RWPE2 (cell line): ENCODE results near the gene BHLHA15.

Experiments used
- ATAC-seq: fragments of 200-7000 bp; cut with Tn5 transposase; 3 replicates; pipeline ENCODE4 v1.9.1; 2021; ENCODE audit warnings: low read depth
- DNase-seq: peaks from one replicate; pipeline ENCODE4 v3.0.0-alpha.2; 2020; ENCODE audit warnings: low spot score
- H3K27ac ChIP-seq: fragments of 450-650 bp; 2 replicates; pipeline ENCODE4 v1.5.1; 2017; ENCODE audit warnings: mild to moderate bottlenecking; ENCODE audit not compliant: poor library complexity, severe bottlenecking
- H3K27me3 ChIP-seq: fragments of 250-450 bp; sonication (Bioruptor Pico); 2 replicates; pipeline ENCODE4 v1.5.1; 2021; ENCODE audit warnings: mild to moderate bottlenecking, moderate library complexity; ENCODE audit not compliant: insufficient read depth, poor library complexity, severe bottlenecking
- H3K36me3 ChIP-seq: fragments of 250-450 bp; sonication (Bioruptor Pico); 2 replicates; pipeline ENCODE4 v1.5.1; 2020; ENCODE audit warnings: low read depth, mild to moderate bottlenecking, moderate library complexity
- H3K4me1 ChIP-seq: fragments of 250-450 bp; sonication (Bioruptor Pico); 2 replicates; pipeline ENCODE4 v1.5.1; 2021; ENCODE audit warnings: mild to moderate bottlenecking, moderate library complexity; ENCODE audit not compliant: insufficient read depth, poor library complexity, severe bottlenecking
- H3K4me3 ChIP-seq: fragments of 250-450 bp; sonication (Bioruptor Pico); 2 replicates; pipeline ENCODE4 v1.5.1; 2021; ENCODE audit warnings: mild to moderate bottlenecking, moderate library complexity; ENCODE audit not compliant: severe bottlenecking
- H3K9me3 ChIP-seq: fragments of 250-450 bp; sonication (Bioruptor Pico); 2 replicates; pipeline ENCODE4 v1.5.1; 2021; ENCODE audit warnings: mild to moderate bottlenecking, moderate library complexity; ENCODE audit not compliant: severe bottlenecking
- CTCF ChIP-seq: fragments of 450-650 bp; IDR thresholded peaks from one replicate; pipeline ENCODE4 v1.5.1; 2017; ENCODE audit warnings: mild to moderate bottlenecking, moderate library complexity; ENCODE audit not compliant: poor library complexity, severe bottlenecking

The BHLHA15 gene

GRCh38 chr7:98249106-98249505 is 37.9 kb downstream of the BHLHA15 start:
- DNase-seq (no peak), ATAC-seq (no peak)
- TF ChIP-seq CTCF = no peak
- no peaks in the 10 kb centered on the region for H3K36me3 ChIP-seq
- H3K27me3 ChIP-seq = no peaks in the 10 kb centered on the region
- no peak overlapping the region for H3K27ac ChIP-seq
- H3K4me1 ChIP-seq = peaks cover 6% of the 10 kb centered on the region
- H3K4me3 ChIP-seq = no peak overlapping the region
- H3K9me3 ChIP-seq = no peaks in the 10 kb centered on the region

DNA sequence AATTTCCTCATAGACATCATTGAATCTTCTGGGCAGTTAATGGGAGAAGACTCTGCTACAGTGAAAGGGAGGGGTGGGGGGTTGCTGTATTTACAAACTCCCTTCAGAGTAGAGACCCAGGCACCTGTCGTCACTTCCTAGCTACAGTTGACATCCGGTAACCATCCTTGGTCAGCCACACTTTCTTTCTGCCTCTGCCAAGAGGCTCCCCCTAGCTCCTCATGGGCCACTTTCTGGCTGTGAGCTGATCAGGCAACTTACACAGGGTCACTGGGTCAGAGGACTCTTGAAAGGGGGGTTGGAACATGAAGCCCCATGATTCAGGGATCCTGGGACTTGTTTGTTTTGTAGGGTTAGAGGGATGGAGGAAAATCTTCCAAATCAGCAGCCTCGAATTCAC is 39.5 kb downstream of the BHLHA15 start:
- peaks cover 6% of the 10 kb centered on the region for H3K4me1 ChIP-seq
- DNase-seq (no peak), ATAC-seq (no peak)
- no peaks in the 10 kb centered on the region for H3K9me3 ChIP-seq
- no peaks in the 10 kb centered on the region for H3K27me3 ChIP-seq
- H3K27ac ChIP-seq = peak overlapping the region; percentile 26
- H3K4me3 ChIP-seq = peak overlapping the region; percentile 55
- TF ChIP-seq CTCF = no peak
- no peaks in the 10 kb centered on the region for H3K36me3 ChIP-seq

- peaks cover 2% of the 10 kb centered on the region; the same call in 1 of the 2 replicates for H3K36me3 ChIP-seq
- no peaks in the 10 kb centered on the region for H3K9me3 ChIP-seq
- DNase-seq (no peak), ATAC-seq (peak; percentile 2; the same call in 2 of the 3 replicates)
- no peaks in the 10 kb centered on the region for H3K27me3 ChIP-seq
- H3K4me3 ChIP-seq = peak overlapping the region; percentile 55
- peaks cover 6% of the 10 kb centered on the region for H3K4me1 ChIP-seq
- H3K27ac ChIP-seq = peak overlapping the region; percentile 26
- TF ChIP-seq CTCF = no peak
These were observed 40.0 kb downstream of the BHLHA15 start for GRCh38 chr7:98251231-98251600.

- peak; percentile 98 for ATAC-seq
- TF ChIP-seq CTCF = no peak
- H3K27me3 ChIP-seq = no peaks in the 10 kb centered on the region
- peak within 1 kb of the TSS; percentile 55 for H3K4me3 ChIP-seq
- no peaks in the 10 kb centered on the region for H3K9me3 ChIP-seq
- H3K27ac ChIP-seq = peak within 1 kb of the TSS; percentile 26
- H3K4me1 ChIP-seq = peaks cover 6% of the 10 kb centered on the region
- peaks cover 3% of the 10 kb centered on the region; the same call in 1 of the 2 replicates for H3K36me3 ChIP-seq
- DNase-seq = peak; percentile 93
These were observed 40.6 kb downstream of the BHLHA15 start, which contains the start of gene TECPR1 for GRCh38 chr7:98251601-98252424. TECPR1 (minus strand) TSS chr7:98252232; CDS start chr7:98246146, 6,086 bp downstream.
